Upper lobe of left lung (tissue), 6 donors: ENCODE results near the gene TMEM87A. TPM values are rescaled to one million over a fixed set of nuclear protein-coding genes. Genes with fewer than 3 reads are reported as not detected.

Experiments used
- ATAC-seq, 2 donors: fragments of 200-7000 bp; cut with Tn5 transposase; one replicate each; pipeline ENCODE4 v1.9.1; 2022; ENCODE audit warnings: mild to moderate bottlenecking in 2 of 2, moderate library complexity in 2 of 2; ENCODE audit not compliant: low FRiP score in 2 of 2
- DNase-seq, 2 donors: peaks; one replicate each; pipeline ENCODE4 v3.0.0-alpha.2; 2019 to 2020
- H3K27ac ChIP-seq, 4 donors: fragments of 200-600 bp; sonication (generic); one replicate each; pipeline ENCODE4 v1.5.1; 2016 to 2019
- H3K27me3 ChIP-seq, 4 donors: fragments of 200-600 bp; sonication (generic); one replicate each; pipeline ENCODE4 v1.5.1; 2017 to 2019
- H3K36me3 ChIP-seq, 4 donors: fragments of 200-600 bp; sonication (generic); one replicate each; pipeline ENCODE4 v1.5.1; 2016 to 2019
- H3K4me1 ChIP-seq, 4 donors: fragments of 200-600 bp; sonication (generic); one replicate each; pipeline ENCODE4 v1.5.1; 2018 to 2019
- H3K4me3 ChIP-seq, 4 donors: fragments of 200-600 bp; sonication (generic); one replicate each; pipeline ENCODE4 v1.5.1; 2017 to 2019; ENCODE audit warnings: mild to moderate bottlenecking in 2 of 4, moderate library complexity in 1 of 4
- H3K9me3 ChIP-seq, 4 donors: fragments of 200-600 bp; sonication (generic); one replicate each; pipeline ENCODE4 v1.5.1; 2018 to 2019
- CTCF ChIP-seq, 6 experiments: fragments of 450-650 bp in 4 of 6; fragments of 200-600 bp in 2 of 6; sonication (generic) in 2 of 6; IDR thresholded peaks; one replicate each; pipeline ENCODE4 v1.5.1; 2016 to 2019; ENCODE audit warnings: antibody characterized with exemption in 6 of 6
- EP300 ChIP-seq, 4 donors: sonication (generic); formaldehyde crosslinking; IDR thresholded peaks; one replicate each; pipeline ENCODE4 v1.5.1; 2017; ENCODE audit warnings: antibody characterized with exemption in 4 of 4, control low read depth in 2 of 4
- POLR2A ChIP-seq, 4 donors: fragments of 450-650 bp; IDR thresholded peaks; one replicate each; pipeline ENCODE4 v1.5.1; 2016 to 2017; ENCODE audit warnings: antibody characterized with exemption in 4 of 4, mild to moderate bottlenecking in 2 of 4
- POLR2AphosphoS5 ChIP-seq, 2 donors: sonication (generic); formaldehyde crosslinking; IDR thresholded peaks; one replicate each; pipeline ENCODE4 v1.5.1; 2017; ENCODE audit warnings: antibody characterized with exemption in 2 of 2
- WGBS, 2 donors: methylation state at CpG; one replicate each; pipeline ENCODE4 v1.1.5; 2017 to 2018; 5-methylcytosine and 5-hydroxymethylcytosine counted together
- small RNA-seq, 4 donors: library from RNA; depleted of rRNA; stranded (forward); fragments of <200 nt; gene quantifications; one replicate each; pipeline ENCODE3, GENCODE V24; 2016
- total RNA-seq, 6 donors: library from RNA; depleted of rRNA in 4 of 6; stranded (reverse); fragments of >200 nt in 4 of 6; gene quantifications; one replicate each; pipeline versions ENCODE4 v1.1.0 to v1.2.1, GENCODE V29; 2016 to 2021
- donor health status: DM: no; HTN: no; CAD: no; lungs with moderate emphysema.
- donor health status: DM: no; HTN: yes; CAD: no; lungs with severe emphysema.

The TMEM87A gene
- total RNA-seq, 6 donors from 2014 or later, result 50.2 to 242 (median 119) TPM

- Histone ChIP-seq H3K27me3 (no peaks in the 10 kb centered on the region), H3K36me3 (peaks cover 45 to 97% (median 85%) of the 10 kb centered on the region in 4 donors), H3K4me3 (no peak overlapping the region), H3K9me3 (no peaks in the 10 kb centered on the region), H3K27ac (no peak overlapping the region), H3K4me1 (peaks cover 0 to 21% (median 10%) of the 10 kb centered on the region in 4 donors)
- 90% methylated on average over 9 of the region's 9 CpGs for WGBS, 2 donors
- TF ChIP-seq CTCF (IDR thresholded peaks at IDR 0.05) (no peak), EP300 (IDR thresholded peaks at IDR 0.05) (no peak), POLR2A (IDR thresholded peaks at IDR 0.05) (no peak), POLR2AphosphoS5 (IDR thresholded peaks at IDR 0.05) (no peak)
- no peak for ATAC-seq
- no peak for DNase-seq
Observed at GRCh38 chr15:42163291-42163690, 109.9 kb downstream of the TMEM87A start.

Small RNA genes lying within 50 kb of the gene (small RNA-seq; reads per million reads assigned to genes)
- gene MIR627, result 0 to 1.6 (median 0.07) reads per million in 4 donors

Other genes with a start within 250 kb of the TMEM87A start
- not detected for gene PLA2G4D, start 178.9 kb downstream of the TMEM87A start, total RNA-seq
- gene PLA2G4F, start 116.8 kb downstream of the TMEM87A start, total RNA-seq, result 100 to 1,000 TPM in 3 of 6 donors, 10 to 100 TPM in 3; 57.8 to 162 (median 99.8) TPM
- gene VPS39, start 65.1 kb downstream of the TMEM87A start, total RNA-seq, result 100 to 1,000 TPM in 1 of 6 donors, 10 to 100 TPM in 5; 56.4 to 325 (median 85.3) TPM
- 100 to 1,000 TPM in 3 of 6 donors, 10 to 100 TPM in 3; 67.3 to 295 (median 99.8) TPM for gene GANC, start 232 bp downstream of the TMEM87A start, total RNA-seq
- 100 to 1,000 TPM in 1 of 6 donors, 10 to 100 TPM in 5; 24.0 to 369 (median 54.3) TPM for gene CAPN3, start 86.1 kb upstream of the TMEM87A start, total RNA-seq
- gene ZNF106, start 217.7 kb upstream of the TMEM87A start, total RNA-seq, result 100 to 1,000 TPM in 2 of 6 donors, 10 to 100 TPM in 4; 67.0 to 130 (median 93.0) TPM
- gene SNAP23, start 222.2 kb upstream of the TMEM87A start, total RNA-seq, result 100 to 1,000 TPM in 1 of 6 donors, 10 to 100 TPM in 5; 47.3 to 108 (median 63.7) TPM